Kidney (tissue), 14 donors: Measurements from ENCODE around the gene DLG2. TPM values are rescaled to one million over a fixed set of nuclear protein-coding genes. Genes with fewer than 3 reads are reported as not detected.

ENCODE experiments used
- DNase-seq, 5 donors: peaks; one replicate each; pipeline ENCODE4 v3.0.0-alpha.2; 2013 to 2020
- FAIRE-seq: peaks from 2 replicates; lab custom pipeline; 2012; peaks lifted over from hg19 to GRCh38; lab: Jason Lieb, UNC
- H3K27ac ChIP-seq, 2 donors: one replicate each; pipeline ENCODE4 v1.7.0; 2013; ENCODE audit warnings: low read depth in 2 of 2, low read length in 2 of 2, inconsistent platforms in 1 of 2
- H3K27me3 ChIP-seq: one replicate; pipeline ENCODE4 v1.7.1; 2013; ENCODE audit warnings: low read length, inconsistent platforms; ENCODE audit not compliant: control insufficient read depth, insufficient read depth
- H3K36me3 ChIP-seq, 3 donors: one replicate each; pipeline versions ENCODE4 v1.7.0 to v1.7.1; 2013; ENCODE audit warnings: low read length in 3 of 3, control low read depth in 1 of 3, inconsistent platforms in 1 of 3; ENCODE audit not compliant: insufficient read depth in 3 of 3, control insufficient read depth in 2 of 3
- H3K4me1 ChIP-seq, 3 donors: one replicate each; pipeline versions ENCODE4 v1.7.0 to v1.7.1; 2013; ENCODE audit warnings: low read length in 3 of 3, inconsistent platforms in 1 of 3, low read depth in 1 of 3; ENCODE audit not compliant: control insufficient read depth in 2 of 3, insufficient read depth in 2 of 3
- H3K4me3 ChIP-seq, 3 donors: one replicate each; pipeline versions ENCODE4 v1.7.0 to v1.8.1; 2013; ENCODE audit warnings: low read length in 3 of 3, control low read depth in 1 of 3, inconsistent platforms in 1 of 3
- H3K9ac ChIP-seq, 3 donors: one replicate each; pipeline versions ENCODE4 v1.7.0 to v1.7.1; 2013; ENCODE audit warnings: low read length in 3 of 3, control low read depth in 1 of 3, inconsistent platforms in 1 of 3
- H3K9me3 ChIP-seq, 3 donors: one replicate each; pipeline versions ENCODE4 v1.7.0 to v1.7.1; 2013; ENCODE audit warnings: low read length in 3 of 3, control low read depth in 1 of 3, inconsistent platforms in 1 of 3; ENCODE audit not compliant: control insufficient read depth in 2 of 3, insufficient read depth in 1 of 3
- CTCF ChIP-seq: IDR thresholded peaks from 3 replicates; pipeline ENCODE4 v1.5.1; 2012; ENCODE audit warnings: mild to moderate bottlenecking, moderate library complexity, borderline replicate concordance; ENCODE audit not compliant: insufficient read depth; ENCODE audit errors: extremely low read depth
- intact Hi-C: fragments of 100-400 bp; cut with DNase I; formaldehyde crosslinking; loops from one replicate; pipeline ENCODE4 v1.11.1; 2022
- polyA plus RNA-seq: library from polyadenylated mRNA; stranded (reverse); fragments of 350-450 nt; fragmentation: Illumina TruSeq; extraction: RNeasy Lipid Tissue Mini Kit (QIAGEN cat#74804); gene quantifications from one replicate; pipeline ENCODE4 v1.2.3, GENCODE V29; 2014; ENCODE audit warnings: low read depth, low replicate concordance; ENCODE audit not compliant: insufficient read depth
- total RNA-seq: library from RNA; stranded (reverse); fragmentation: NEBNext Ultra II Directional; extraction: Animal tissue kit (Norgen Biotek cat#: 25700); gene quantifications from one replicate; pipeline ENCODE4 v1.2.1, GENCODE V29; 2021
- donor health status: control.
- donor health status: control.
- donor health status: control.
- donor health status: control.
- donor health status: control.
- donor health status: DM: yes; HTN: yes; CAD: no.
- donor health status: Normal renal cell carcinoma (clear cell type).

Gene DLG2
- total and polyA plus RNA-seq, 2 donors from 2014 or later: 2.9 to 7.2 TPM

- no peak for TF ChIP-seq CTCF
- FAIRE-seq: no peak
- H3K4me1 ChIP-seq: no peaks in the 10 kb centered on the region
- no peaks in the 10 kb centered on the region for H3K9me3 ChIP-seq
- H3K27me3 ChIP-seq: no peaks in the 10 kb centered on the region
- intact Hi-C loops: no loop called here
- no peaks in the 10 kb centered on the region for H3K36me3 ChIP-seq
- DNase-seq: no peak
- H3K4me3 ChIP-seq: no peak overlapping the region
- no peak overlapping the region for H3K9ac ChIP-seq
- H3K27ac ChIP-seq: no peak overlapping the region
Observed at GRCh38 chr11:85164743-85165142, 462.4 kb downstream of the DLG2 start.

DNA sequence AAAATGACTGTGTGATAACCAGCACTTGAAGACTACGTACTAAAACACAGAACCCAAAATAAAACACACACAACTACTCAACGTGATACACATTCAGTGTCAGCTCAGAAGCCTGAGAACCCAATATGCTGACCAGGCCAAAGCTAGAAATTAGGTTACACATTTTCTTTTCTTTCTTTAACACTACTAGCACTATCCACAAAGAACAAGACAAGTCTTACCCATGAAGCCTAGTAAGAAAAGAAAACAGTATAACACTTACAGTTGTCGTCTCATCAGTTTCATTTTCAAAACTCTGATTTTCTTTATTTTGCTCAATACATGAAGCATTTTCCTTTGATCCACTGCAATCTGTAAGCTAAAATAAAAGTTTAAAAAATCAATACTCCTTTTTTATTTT is 472.9 kb downstream of the DLG2 start:
- no peak for DNase-seq
- no peak for TF ChIP-seq CTCF
- no peak for FAIRE-seq
- Histone ChIP-seq H3K9ac (no peak overlapping the region), H3K36me3 (no peaks in the 10 kb centered on the region), H3K4me1 (no peaks in the 10 kb centered on the region), H3K27me3 (no peaks in the 10 kb centered on the region), H3K9me3 (peaks cover 0 to 5% (median 0%) of the 10 kb centered on the region in 3 donors), H3K27ac (no peak overlapping the region), H3K4me3 (no peak overlapping the region)
- intact Hi-C loops: no loop called here

DNA sequence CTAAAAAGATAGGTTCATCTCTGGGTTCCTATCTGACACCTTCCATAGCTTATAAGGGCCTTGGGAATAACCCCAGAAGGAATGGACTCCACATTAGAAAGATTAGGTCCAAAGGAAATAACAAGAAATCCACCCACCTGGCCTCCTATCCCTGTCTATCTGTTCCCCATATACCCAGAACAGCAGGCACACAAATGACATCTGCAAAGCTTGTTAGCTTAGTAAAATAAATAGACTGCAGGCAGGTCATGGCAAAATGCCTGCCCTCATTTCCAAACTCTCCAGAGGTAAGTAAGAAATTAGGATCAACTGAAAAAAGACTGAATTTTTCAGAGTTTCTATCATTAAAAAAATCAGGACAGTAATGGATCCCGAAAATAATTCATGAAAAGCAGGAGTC is 489.5 kb downstream of the DLG2 start:
- Histone ChIP-seq H3K27me3 (no peaks in the 10 kb centered on the region), H3K27ac (no peak overlapping the region), H3K36me3 (no peaks in the 10 kb centered on the region), H3K4me3 (no peak overlapping the region), H3K4me1 (no peaks in the 10 kb centered on the region), H3K9ac (no peak overlapping the region), H3K9me3 (no peaks in the 10 kb centered on the region)
- TF ChIP-seq CTCF: no peak
- intact Hi-C loops: no loop called here
- DNase-seq: no peak
- FAIRE-seq: no peak

DNA sequence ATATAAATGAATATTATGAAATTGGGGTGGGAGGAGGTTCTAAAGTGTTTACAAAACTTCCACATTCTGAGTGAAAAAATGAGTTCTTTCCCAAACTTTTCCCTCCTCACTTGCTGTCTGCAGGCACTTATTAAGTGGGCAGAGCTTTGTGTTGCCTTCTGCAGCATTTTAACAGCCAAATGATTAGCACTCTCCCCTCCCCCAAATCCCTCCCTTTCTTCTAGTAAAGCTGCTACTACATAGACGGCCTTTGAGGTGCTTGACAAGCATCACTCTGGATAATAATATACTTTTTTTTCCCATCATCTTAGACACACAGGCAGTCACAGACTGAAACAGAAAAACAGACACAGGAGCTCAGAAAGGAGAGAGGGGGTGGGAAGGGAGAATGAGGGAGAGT is 493.5 kb downstream of the DLG2 start:
- H3K9me3 ChIP-seq: no peaks in the 10 kb centered on the region
- H3K36me3 ChIP-seq: no peaks in the 10 kb centered on the region
- H3K27ac ChIP-seq: no peak overlapping the region
- no peaks in the 10 kb centered on the region for H3K4me1 ChIP-seq
- TF ChIP-seq CTCF: no peak
- no peaks in the 10 kb centered on the region for H3K27me3 ChIP-seq
- FAIRE-seq (no peak), DNase-seq (peak in 2 of 5 donors; percentile 2 to 4)
- intact Hi-C loops: no loop called here
- H3K9ac ChIP-seq: no peak overlapping the region
- H3K4me3 ChIP-seq: no peak overlapping the region
